Activated CD8-positive, alpha-beta memory T cell treated with anti-CD3 and anti-CD28 coated beads, Interleukin-2, amount 50 U/mL, for 24 hours (primary cell): ENCODE results near the gene WDFY4.

Experiments
- DNase-seq: peaks from one replicate; pipeline ENCODE4 v3.0.0-alpha.2; 2020; ENCODE audit errors: extremely low read depth

Gene WDFY4

GRCh38 chr10:48710647-48711275 lies 26.1 kb downstream of the WDFY4 start:
- no peak for DNase-seq

GRCh38 chr10:48711830-48712229 lies 27.2 kb downstream of the WDFY4 start:
- no peak for DNase-seq

GRCh38 chr10:48714088-48714487 lies 29.4 kb downstream of the WDFY4 start:
- no peak for DNase-seq

GRCh38 chr10:48716416-48716815 lies 31.7 kb downstream of the WDFY4 start:
- no peak for DNase-seq

GRCh38 chr10:48720611-48721010 lies 35.9 kb downstream of the WDFY4 start:
- no peak for DNase-seq

GRCh38 chr10:48722153-48723145 lies 37.8 kb downstream of the WDFY4 start:
- no peak for DNase-seq

- no peak for DNase-seq
Observed at GRCh38 chr10:48724127-48724526, 39.5 kb downstream of the WDFY4 start.

GRCh38 chr10:48725708-48726107 lies 41.0 kb downstream of the WDFY4 start:
- no peak for DNase-seq

GRCh38 chr10:48727866-48728265 lies 43.2 kb downstream of the WDFY4 start:
- no peak for DNase-seq

- no peak for DNase-seq
Observed at GRCh38 chr10:48729222-48729621, 44.5 kb downstream of the WDFY4 start.

- no peak for DNase-seq
Observed at GRCh38 chr10:48729941-48730457, 45.3 kb downstream of the WDFY4 start.

GRCh38 chr10:48731141-48731540 lies 46.5 kb downstream of the WDFY4 start:
- DNase-seq = no peak

- DNase-seq = no peak
Observed at GRCh38 chr10:48731654-48732053, 47.0 kb downstream of the WDFY4 start.

- DNase-seq = no peak
Observed at GRCh38 chr10:48733329-48733728, 48.7 kb downstream of the WDFY4 start.

- DNase-seq = no peak
Observed at GRCh38 chr10:48735836-48736390, 51.2 kb downstream of the WDFY4 start.

- no peak for DNase-seq
Observed at GRCh38 chr10:48736596-48736995, 51.9 kb downstream of the WDFY4 start.

- no peak for DNase-seq
Observed at GRCh38 chr10:48737886-48738285, 53.2 kb downstream of the WDFY4 start.

- no peak for DNase-seq
Observed at GRCh38 chr10:48739170-48739569, 54.5 kb downstream of the WDFY4 start.

GRCh38 chr10:48740015-48740707 lies 55.5 kb downstream of the WDFY4 start:
- no peak for DNase-seq

- no peak for DNase-seq
Observed at GRCh38 chr10:48740988-48741387, 56.3 kb downstream of the WDFY4 start.

GRCh38 chr10:48742891-48743860 lies 58.5 kb downstream of the WDFY4 start:
- DNase-seq = no peak
